Activated CD4-positive, alpha-beta T cell treated with anti-CD3 and anti-CD28 coated beads for 1 hour (primary cell): ENCODE measurements around the gene EPHA7.

Source experiments
- DNase-seq: peaks from one replicate; pipeline ENCODE4 v3.0.0-alpha.2; 2020

The EPHA7 gene

DNA sequence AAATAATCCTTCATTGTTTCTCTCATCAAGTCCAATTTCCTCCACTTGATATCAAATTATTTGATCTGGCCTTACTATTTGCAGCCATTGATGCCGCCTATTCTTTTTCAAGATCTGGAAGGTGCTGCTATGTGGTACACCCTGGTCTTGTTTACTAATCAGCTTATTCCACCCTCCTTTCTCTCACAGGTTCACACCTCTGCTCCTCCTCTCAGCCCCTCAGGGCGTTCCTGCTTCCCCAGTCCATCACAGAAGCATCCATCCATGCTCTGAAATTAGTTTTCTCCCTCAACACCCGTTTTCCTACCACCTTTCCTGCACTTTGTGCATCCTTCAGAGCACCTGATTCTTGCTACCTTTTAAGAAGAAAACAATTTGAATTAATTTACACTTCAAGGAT is 183.6 kb downstream of the EPHA7 start:
- no peak for DNase-seq

DNA sequence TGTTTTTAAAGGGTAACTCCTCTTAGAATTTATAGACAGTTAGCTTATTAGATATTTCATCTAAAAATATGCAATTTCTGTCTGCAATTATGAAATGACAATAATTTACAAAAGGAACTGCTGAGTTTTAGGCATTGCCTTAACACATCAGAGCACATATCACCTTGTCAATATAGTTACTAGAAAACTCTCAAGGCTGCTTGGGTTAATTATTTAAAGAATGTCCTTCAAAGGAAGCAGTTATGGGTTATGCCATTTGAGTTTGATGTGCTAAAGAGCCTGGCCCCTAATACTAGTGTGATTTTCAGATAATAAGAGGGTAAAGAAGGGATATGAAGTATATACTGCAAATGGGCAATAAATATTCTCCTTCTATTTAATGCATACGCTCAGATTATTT is 192.5 kb downstream of the EPHA7 start:
- no peak for DNase-seq

DNA sequence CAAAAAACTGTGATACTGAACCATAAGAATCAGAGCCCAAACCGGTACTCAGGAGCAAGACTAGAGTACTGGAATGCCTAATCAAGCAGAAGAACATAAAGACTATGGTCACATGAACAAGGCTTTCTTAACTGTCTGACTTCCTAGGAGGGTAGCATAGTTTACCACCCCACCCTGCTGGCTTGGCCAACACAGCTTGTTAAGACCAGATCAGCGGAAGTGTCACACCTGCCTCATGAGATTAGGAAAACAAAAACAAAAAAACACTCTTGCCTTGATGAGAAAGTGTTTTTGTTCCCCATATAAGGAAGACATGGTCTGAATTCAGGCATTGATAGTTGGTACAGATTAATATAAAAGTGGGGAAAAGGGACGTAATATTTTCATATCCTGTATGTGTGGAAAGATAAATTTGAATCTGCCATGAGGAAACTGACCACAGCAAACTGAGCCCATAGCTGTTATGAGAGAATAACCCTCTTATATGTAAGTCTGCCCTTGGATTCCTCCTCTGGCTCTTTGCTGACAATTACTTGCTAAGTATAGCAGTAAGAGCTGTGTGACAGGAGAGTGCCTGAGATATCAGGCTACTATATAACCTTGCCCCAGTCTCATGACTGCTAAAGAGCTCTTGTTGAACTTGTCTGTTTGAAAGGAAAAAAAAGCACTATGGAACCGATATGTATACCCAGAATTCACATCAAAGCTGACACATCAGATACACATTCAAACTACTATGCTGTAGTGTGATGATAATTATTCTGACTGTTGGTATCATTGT is 197.1 kb downstream of the EPHA7 start:
- no peak for DNase-seq

DNA sequence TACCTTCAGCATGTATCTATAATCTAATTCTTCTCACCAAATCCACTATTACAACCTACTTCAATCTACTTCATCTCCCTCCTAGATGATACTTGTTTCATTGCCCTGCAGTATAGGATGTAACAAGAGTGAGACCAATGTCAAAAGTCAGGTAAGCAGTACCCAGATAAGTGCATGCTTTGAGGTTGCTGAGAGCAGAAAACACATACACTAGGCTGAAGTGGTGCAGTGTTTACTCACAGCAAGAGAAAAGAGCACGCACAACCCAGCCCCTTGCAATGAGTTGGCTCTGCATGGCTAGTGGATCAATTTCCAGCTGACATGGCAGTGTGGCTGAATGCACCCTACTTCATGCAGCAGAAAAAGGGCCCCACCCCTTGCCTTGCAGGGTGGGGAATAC is 199.9 kb downstream of the EPHA7 start:
- DNase-seq = no peak

DNA sequence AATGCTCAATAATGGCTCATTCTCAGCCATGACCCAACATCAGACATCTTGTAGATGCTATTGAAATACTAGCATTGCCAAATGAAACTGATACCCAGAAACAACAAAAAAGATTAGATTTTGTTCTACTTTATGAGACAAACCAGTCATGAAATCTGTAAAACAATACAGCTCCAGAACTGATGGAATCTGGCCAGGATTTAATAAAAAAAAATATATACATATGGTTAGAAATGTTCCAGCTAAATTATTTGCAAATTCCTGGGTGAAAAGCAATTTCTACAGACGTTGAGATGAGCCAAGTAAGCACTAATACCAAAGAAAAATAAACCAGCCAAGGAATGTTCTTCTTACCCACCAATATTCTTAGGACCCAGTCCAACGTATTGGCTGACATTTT is 201.3 kb downstream of the EPHA7 start:
- DNase-seq = no peak

DNA sequence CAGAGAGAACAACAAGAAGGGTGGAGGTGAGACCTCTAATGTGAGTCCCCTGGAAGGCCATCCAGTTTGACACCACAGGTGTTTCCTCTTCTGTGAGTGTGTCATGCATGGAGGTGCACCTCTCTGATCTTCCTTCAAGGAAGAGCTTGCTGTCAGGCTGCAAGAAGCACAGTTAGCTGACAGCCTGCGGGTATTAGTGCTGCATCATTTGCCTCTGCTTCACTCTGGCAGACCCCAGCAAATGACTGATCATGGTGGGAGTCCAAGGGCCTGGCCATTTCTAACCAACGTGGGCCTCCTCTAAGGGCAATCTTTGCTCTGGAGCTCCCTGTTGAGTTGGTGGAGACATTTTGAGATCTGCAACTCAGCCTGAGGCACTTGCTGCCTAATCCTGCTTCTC is 206.3 kb downstream of the EPHA7 start:
- DNase-seq = no peak

DNA sequence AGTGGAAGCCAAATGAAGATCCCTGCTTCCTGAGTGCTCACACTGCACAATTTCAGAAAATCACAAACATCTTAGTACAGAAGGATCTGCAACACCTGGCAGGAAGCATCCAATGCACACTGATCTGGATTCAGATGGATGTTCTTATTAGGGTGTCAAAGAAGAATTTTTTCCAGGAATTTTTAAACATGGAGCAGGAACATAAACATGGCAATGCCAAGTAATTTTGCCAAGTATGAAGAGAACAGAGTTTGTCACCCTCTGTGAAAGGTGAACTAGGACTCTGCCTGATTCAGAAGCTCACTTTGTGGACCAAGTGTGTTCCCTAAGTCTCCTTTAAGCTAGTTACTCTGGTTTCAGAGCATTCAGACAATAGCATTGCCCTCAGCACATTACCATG is 208.5 kb downstream of the EPHA7 start:
- no peak for DNase-seq

DNA sequence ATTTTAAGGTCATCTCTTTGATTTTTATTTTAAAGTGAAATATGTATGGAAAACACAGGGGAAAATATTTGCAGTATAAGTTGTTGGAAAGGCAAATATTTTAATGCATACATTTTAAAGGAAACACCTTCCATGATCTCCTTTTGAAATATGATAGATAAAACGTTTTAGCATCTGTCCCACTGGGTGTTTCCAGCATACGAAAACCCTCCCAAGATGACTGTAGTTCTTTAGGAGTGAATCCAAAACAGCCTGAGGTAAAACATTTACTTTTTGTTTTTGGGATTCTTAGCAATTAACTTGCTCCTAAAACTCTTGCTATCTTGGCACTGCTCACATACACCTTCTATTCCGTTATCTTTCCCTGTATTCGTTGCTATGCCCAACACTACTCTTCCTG is 210.0 kb downstream of the EPHA7 start:
- no peak for DNase-seq

DNA sequence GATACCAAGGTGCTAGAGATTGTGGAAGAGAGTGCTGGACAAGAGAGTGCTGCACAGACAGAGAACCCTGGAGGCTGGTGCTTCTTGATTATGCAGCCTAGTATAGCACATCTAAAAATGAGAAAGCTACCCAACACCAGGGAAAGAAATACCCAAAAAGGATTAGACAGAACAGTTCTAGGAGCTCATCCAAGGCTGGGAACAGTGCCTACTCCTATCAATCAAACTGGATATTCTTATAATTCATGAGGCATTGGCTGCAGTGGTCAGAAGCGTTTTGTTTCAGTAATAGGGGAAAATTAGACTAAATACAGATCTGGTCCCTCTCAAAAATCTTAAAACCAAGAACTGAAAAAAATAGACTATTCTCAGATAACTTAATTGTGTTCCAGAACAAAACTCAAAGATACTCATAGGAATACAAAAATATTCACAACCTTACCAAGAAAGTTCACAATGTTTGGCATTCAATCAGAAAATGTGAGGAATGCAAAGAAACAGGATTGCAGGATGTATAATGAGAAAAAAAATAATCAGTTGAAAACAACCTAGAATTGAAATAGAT is 222.9 kb downstream of the EPHA7 start:
- DNase-seq = no peak

DNA sequence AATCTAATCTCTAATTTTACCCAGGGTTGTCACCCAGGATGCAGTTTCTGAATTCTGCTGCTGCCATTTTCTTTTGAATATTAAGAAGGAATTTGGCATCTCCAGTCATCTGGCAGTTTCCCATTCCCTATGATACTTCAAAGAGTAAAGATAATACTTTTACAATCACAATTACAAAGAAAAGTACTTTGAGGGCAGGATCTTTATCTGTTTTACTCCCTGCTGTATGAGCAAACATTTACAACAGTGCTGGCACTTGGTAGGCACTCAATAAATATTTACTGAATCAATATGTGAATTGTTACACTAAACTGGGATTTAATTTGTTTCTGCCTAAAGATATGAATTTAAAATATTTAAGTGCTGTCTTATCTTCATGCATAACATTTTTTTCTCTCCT is 224.9 kb downstream of the EPHA7 start:
- DNase-seq = no peak

DNA sequence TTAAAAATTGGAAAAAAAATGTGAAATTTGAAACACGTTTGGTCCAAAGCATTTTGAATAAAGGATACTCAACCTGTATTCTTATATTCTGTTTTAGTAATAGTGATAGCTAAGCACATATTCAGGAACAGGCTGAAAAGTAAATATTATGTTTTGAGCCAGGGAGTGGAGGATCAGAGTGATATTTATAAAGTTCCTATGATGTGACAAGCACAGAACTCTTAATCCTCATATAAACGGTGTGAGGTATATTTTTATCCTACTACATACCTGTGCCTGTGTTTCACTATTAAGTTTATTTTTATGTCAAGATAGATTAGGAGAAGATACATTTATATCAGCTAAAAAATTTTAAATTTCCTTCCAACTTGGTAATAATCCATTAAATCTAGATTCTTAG is 225.5 kb downstream of the EPHA7 start:
- DNase-seq = no peak
